Stimulated activated naive CD8-positive, alpha-beta T cell treated with anti-CD3 and anti-CD28 coated beads, Interleukin-15, Interleukin-2, amounts not matched to agents 100 ng/mL and 50 ng/mL, for 24 hours (primary cell): ENCODE results near the gene KRT83.

Experiments used
- H3K27ac Mint-ChIP-seq: one replicate; pipeline ENCODE4 v1.8.0; 2021; ENCODE audit warnings: mild to moderate bottlenecking, mixed read lengths
- H3K27me3 Mint-ChIP-seq: one replicate; pipeline ENCODE4 v1.8.0; 2021; ENCODE audit warnings: mixed read lengths
- H3K36me3 Mint-ChIP-seq: one replicate; pipeline ENCODE4 v1.8.0; 2021; ENCODE audit warnings: low read depth, mixed read lengths
- H3K4me1 Mint-ChIP-seq: one replicate; pipeline ENCODE4 v1.8.0; 2021; ENCODE audit warnings: low read depth, mixed read lengths
- H3K4me3 Mint-ChIP-seq: one replicate; pipeline ENCODE4 v1.8.0; 2021; ENCODE audit warnings: mild to moderate bottlenecking, mixed read lengths
- H3K9me3 Mint-ChIP-seq: one replicate; pipeline ENCODE4 v1.8.0; 2021; ENCODE audit warnings: mixed read lengths

Gene KRT83

DNA sequence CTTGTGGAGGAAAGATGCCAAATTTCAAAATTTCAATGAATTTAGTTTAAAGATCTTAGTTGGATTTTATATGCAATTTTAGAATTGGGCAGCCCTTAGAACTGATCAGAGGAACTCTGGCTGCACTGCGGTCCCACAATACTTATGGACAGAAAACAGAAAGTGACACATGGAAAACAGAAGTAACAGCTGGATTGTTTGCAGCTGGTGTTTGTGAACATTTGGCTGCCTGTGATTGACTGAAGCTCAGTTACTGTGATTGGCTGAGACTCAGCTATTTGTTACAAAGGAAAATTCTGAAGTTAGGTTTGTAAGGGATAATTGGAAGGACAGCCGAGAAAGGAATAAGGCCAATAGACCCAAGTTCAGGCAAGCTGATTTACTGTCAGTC is 56.8 kb downstream of the KRT83 start:
- no peak overlapping the region for H3K27ac Mint-ChIP-seq
- H3K9me3 Mint-ChIP-seq: no peaks in the 10 kb centered on the region
- no peak overlapping the region for H3K4me3 Mint-ChIP-seq
- no peaks in the 10 kb centered on the region for H3K36me3 Mint-ChIP-seq
- H3K27me3 Mint-ChIP-seq: peaks cover 33% of the 10 kb centered on the region
- peaks cover 4% of the 10 kb centered on the region for H3K4me1 Mint-ChIP-seq
